ENCODE measurements around the gene RBPMS2. TPM values are rescaled to one million over a fixed set of nuclear protein-coding genes. Genes with fewer than 3 reads are reported as not detected.

Gene RBPMS2
- total RNA-seq, 1 experiment from 2014 or later, result 181 TPM

DNA sequence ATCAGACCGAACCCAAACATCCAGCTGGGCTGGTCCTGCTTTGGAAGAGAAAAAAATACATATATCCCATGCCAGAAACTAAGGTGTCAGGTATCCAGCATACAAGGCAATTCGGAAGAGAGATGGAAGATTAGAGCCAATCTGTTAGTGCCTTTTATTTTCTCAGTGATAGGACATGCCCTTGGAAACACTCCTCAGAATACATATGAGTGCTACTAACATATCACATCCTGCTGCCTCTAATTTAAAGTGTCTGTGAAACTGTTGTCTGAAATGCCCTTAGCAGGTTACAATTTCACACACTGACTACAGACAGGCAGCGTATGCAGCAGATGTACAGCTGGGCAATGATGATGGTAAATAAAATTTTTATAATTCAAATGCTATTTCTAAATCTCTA lies 78.9 kb downstream of the RBPMS2 start:
- H3K14ac ChIP-seq (ENCODE audit: insufficient read depth, low read length), result no peak overlapping the region
- H2BK120ac ChIP-seq (ENCODE audit: low read depth, low read length, poor library complexity, severe bottlenecking), result no peak overlapping the region
- Mint-ChIP-seq H3K36me3 (ENCODE audit: insufficient read depth in 1 of 3, low read depth in 3 of 3) (peaks cover 47 to 84% (median 55%) of the 10 kb centered on the region in 3 experiments; a peak in 6 of 7 replicates), H3K9me3 (no peaks in the 10 kb centered on the region; a peak in 1 of 5 replicates), H3K4me3 (no peak overlapping the region; a peak in 1 of 5 replicates), H3K27me3 (ENCODE audit: low read depth) (peaks cover 2% of the 10 kb centered on the region; the same call in 1 of the 2 replicates), H3K4me1 (peaks cover 65 to 74% of the 10 kb centered on the region in 2 experiments), H3K27ac (peak overlapping the region in 1 of 3 experiments; percentile 89; a peak in 2 of 7 replicates)
- no peak overlapping the region for H2BK5ac ChIP-seq (ENCODE audit: insufficient read length, low read length)
- no peak overlapping the region for H2AFZ ChIP-seq (ENCODE audit: low read length)
- no peak overlapping the region for H2BK12ac ChIP-seq (ENCODE audit: insufficient read length, low read depth, low read length)
- no peaks in the 10 kb centered on the region for H3K9me3 ChIP-seq (ENCODE audit: control insufficient read depth, low read depth, low read length)
- no peak overlapping the region for H2BK15ac ChIP-seq (ENCODE audit: low read depth, low read length)
- H3K27ac ChIP-seq (ENCODE audit: insufficient read length, low read depth, low read length), result no peak overlapping the region
- TF ChIP-seq, protein P1, sequence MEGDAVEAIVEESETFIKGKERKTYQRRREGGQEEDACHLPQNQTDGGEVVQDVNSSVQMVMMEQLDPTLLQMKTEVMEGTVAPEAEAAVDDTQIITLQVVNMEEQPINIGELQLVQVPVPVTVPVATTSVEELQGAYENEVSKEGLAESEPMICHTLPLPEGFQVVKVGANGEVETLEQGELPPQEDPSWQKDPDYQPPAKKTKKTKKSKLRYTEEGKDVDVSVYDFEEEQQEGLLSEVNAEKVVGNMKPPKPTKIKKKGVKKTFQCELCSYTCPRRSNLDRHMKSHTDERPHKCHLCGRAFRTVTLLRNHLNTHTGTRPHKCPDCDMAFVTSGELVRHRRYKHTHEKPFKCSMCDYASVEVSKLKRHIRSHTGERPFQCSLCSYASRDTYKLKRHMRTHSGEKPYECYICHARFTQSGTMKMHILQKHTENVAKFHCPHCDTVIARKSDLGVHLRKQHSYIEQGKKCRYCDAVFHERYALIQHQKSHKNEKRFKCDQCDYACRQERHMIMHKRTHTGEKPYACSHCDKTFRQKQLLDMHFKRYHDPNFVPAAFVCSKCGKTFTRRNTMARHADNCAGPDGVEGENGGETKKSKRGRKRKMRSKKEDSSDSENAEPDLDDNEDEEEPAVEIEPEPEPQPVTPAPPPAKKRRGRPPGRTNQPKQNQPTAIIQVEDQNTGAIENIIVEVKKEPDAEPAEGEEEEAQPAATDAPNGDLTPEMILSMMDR (conservative IDR thresholded peaks at IDR 0.05), result no peak
- H3K9ac ChIP-seq (ENCODE audit: extremely low read depth, insufficient read length, low read length), result no peak overlapping the region
- no peaks in the 10 kb centered on the region for H3K27me3 ChIP-seq (ENCODE audit: insufficient read depth, low read length)
- H3K79me2 ChIP-seq (ENCODE audit: insufficient read depth, low read length), result peaks cover 38% of the 10 kb centered on the region; the same call in 1 of the 2 replicates
- H2AK5ac ChIP-seq (ENCODE audit: insufficient read length, low read length), result no peak overlapping the region
- no peak overlapping the region for H4K8ac ChIP-seq (replicated peaks; ENCODE audit: insufficient read length, low read depth, low read length)
- H4K91ac ChIP-seq (ENCODE audit: insufficient read length, low read depth, low read length), result no peak overlapping the region
- no peak overlapping the region for H4K5ac ChIP-seq (ENCODE audit: insufficient read length, low read depth, low read length)
- peaks cover 19% of the 10 kb centered on the region for H3K23me2 ChIP-seq (ENCODE audit: insufficient read length, low read depth, low read length, poor library complexity, severe bottlenecking)
- no peaks in the 10 kb centered on the region for H4K20me1 ChIP-seq (ENCODE audit: control insufficient read depth, insufficient read depth, insufficient read length)
- H3K18ac ChIP-seq (ENCODE audit: insufficient read length, low read depth, low read length), result no peak overlapping the region
- H3K4ac ChIP-seq (ENCODE audit: low read depth, low read length), result no peak overlapping the region
- no peak overlapping the region for H3T11ph ChIP-seq (ENCODE audit: low read length)
- no peak overlapping the region for H3K56ac ChIP-seq (ENCODE audit: insufficient read length, low read depth, low read length)
- no peak overlapping the region for H3K4me2 ChIP-seq (ENCODE audit: insufficient read depth, insufficient read length, low read length)
- H3K4me1 ChIP-seq (ENCODE audit: insufficient read depth, low read length), result peaks cover 17% of the 10 kb centered on the region; the same call in 1 of the 2 replicates
- WGBS (ENCODE audit: extremely low coverage, insufficient read length, low lambda C conversion rate), result no CpG with 5 or more reads among the region's 3 CpGs
- no peak overlapping the region for H2BK20ac ChIP-seq (ENCODE audit: low read depth, low read length, poor library complexity, severe bottlenecking)
- no peak overlapping the region for H3K23ac ChIP-seq (ENCODE audit: insufficient read length, low read depth, low read length)
- DNase-seq, result no peak
- H3K79me1 ChIP-seq (ENCODE audit: insufficient read depth, low read depth, low read length, poor library complexity, severe bottlenecking), result peaks cover 11% of the 10 kb centered on the region
